HCT116 (cell line): ENCODE results near the gene SEMA4D. TPM values are rescaled to one million over a fixed set of nuclear protein-coding genes. Genes with fewer than 3 reads are reported as not detected.

Source experiments
- ATAC-seq: fragments of 200-7000 bp; cut with Tn5 transposase; 2 replicates; pipeline ENCODE4 v1.9.1; 2020; ENCODE audit warnings: mild to moderate bottlenecking, moderate library complexity
- BruUV-seq: library from RNA; stranded (reverse); fragments of 400-500 nt; replicated peaks from 2 replicates; lab custom pipeline; 2021; lab: Mats Ljungman, UMichigan
- CTCF ChIA-PET: fragments of 300-600 bp; sonication (Branson Sonifier 250); formaldehyde crosslinking; loops from one replicate; lab custom pipeline; 2021; ENCODE audit warnings: antibody characterized with exemption; lab: Charles Lee
- POLR2A ChIA-PET: fragments of 300-600, 350-600 bp; sonication (Branson Sonifier 250); formaldehyde crosslinking; loops from one replicate; lab custom pipeline; 2021; ENCODE audit warnings: antibody characterized with exemption; lab: Charles Lee
- RAD21 ChIA-PET, 2 experiments: fragments of 300-600 bp; sonication (Branson Sonifier 250); formaldehyde crosslinking; loops; one replicate each; lab custom pipeline; 2023; ENCODE audit warnings: low total read pairs in 2 of 2; ENCODE audit not compliant: uncharacterized antibody in 2 of 2, unreplicated experiment in 2 of 2, low non-redundant PET in 1 of 2; lab: Charles Lee
- DNase-seq: peaks from one replicate; pipeline ENCODE4 v3.0.0-alpha.2; 2010; ENCODE audit warnings: low read depth, low spot score
- H2AFZ ChIP-seq: fragments of 200-600 bp; shearing (Covaris generic), sonication (generic); 2 replicates; pipeline ENCODE4 v1.6.1; 2017; ENCODE audit warnings: low read depth, mixed run types, mixed read lengths, antibody characterized with exemption, low read length; ENCODE audit not compliant: poor library complexity, severe bottlenecking
- H3K27ac ChIP-seq: 2 replicates; pipeline ENCODE4 v1.5.1; 2012; ENCODE audit warnings: low read depth, low read length
- H3K27me3 ChIP-seq: fragments of 200-600 bp; sonication (generic); 2 replicates; pipeline ENCODE4 v1.6.1; 2016; ENCODE audit warnings: mixed run types, low read length, mixed read lengths; ENCODE audit not compliant: insufficient read depth
- H3K36me3 ChIP-seq, 2 experiments: fragments of 200-500 bp in 1 of 2; fragments of 200-600 bp in 1 of 2; sonication (Bioruptor generic) in 1 of 2; sonication (generic) in 1 of 2; 2 replicates each; pipeline versions ENCODE4 v1.5.1 to v1.6.1; 2014 to 2016; ENCODE audit warnings: low read length in 2 of 2, inconsistent platforms in 1 of 2, mixed read lengths in 1 of 2, mixed run types in 1 of 2; ENCODE audit not compliant: insufficient read depth in 2 of 2, control insufficient read depth in 1 of 2
- H3K4me1 ChIP-seq, 2 experiments: fragments of 200-600 bp in 1 of 2; sonication (generic) in 1 of 2; 2 replicates each; pipeline versions ENCODE4 v1.5.1 to v1.6.1; 2012 to 2017; ENCODE audit warnings: low read length in 2 of 2, inconsistent platforms in 1 of 2, mild to moderate bottlenecking in 1 of 2, mixed read lengths in 1 of 2, mixed run types in 1 of 2, moderate library complexity in 1 of 2; ENCODE audit not compliant: insufficient read depth in 2 of 2, control insufficient read depth in 1 of 2
- H3K4me2 ChIP-seq: fragments of 200-600 bp; sonication (generic); 2 replicates; pipeline ENCODE4 v1.6.1; 2017; ENCODE audit warnings: mixed run types, low read length, mixed read lengths
- H3K4me3 ChIP-seq, 2 experiments: fragments of 200-600 bp in 1 of 2; sonication (generic) in 1 of 2; replicated peaks in 1 of 2; 2 replicates each; pipeline ENCODE4 v1.5.1; 2011 to 2016; ENCODE audit warnings: low read length in 2 of 2, control low read depth in 1 of 2, low read depth in 1 of 2, mild to moderate bottlenecking in 1 of 2, mixed read lengths in 1 of 2, mixed run types in 1 of 2
- H3K79me2 ChIP-seq: fragments of 200-600 bp; sonication (generic); 2 replicates; pipeline ENCODE4 v1.6.1; 2017; ENCODE audit warnings: mild to moderate bottlenecking, mixed run types, low read length, moderate library complexity, mixed read lengths; ENCODE audit not compliant: insufficient read depth
- H3K9ac ChIP-seq: fragments of 200-600 bp; sonication (generic); 2 replicates; pipeline ENCODE4 v1.6.1; 2016; ENCODE audit warnings: low read length, mixed read lengths
- H3K9me2 ChIP-seq: fragments of 200-600 bp; sonication (generic), shearing (Covaris generic); 2 replicates; pipeline ENCODE4 v1.6.1; 2017; ENCODE audit warnings: mixed run types, mild to moderate bottlenecking, moderate library complexity; ENCODE audit not compliant: insufficient read depth
- H3K9me3 ChIP-seq, 2 experiments: fragments of 200-500 bp in 1 of 2; fragments of 200-600 bp in 1 of 2; sonication (Bioruptor generic) in 1 of 2; sonication (generic) in 1 of 2; 2 replicates each; pipeline ENCODE4 v1.6.1; 2014 to 2017; ENCODE audit warnings: low read length in 2 of 2, mixed read lengths in 2 of 2, inconsistent platforms in 1 of 2, low read depth in 1 of 2, mild to moderate bottlenecking in 1 of 2, mixed run types in 1 of 2, moderate library complexity in 1 of 2; ENCODE audit not compliant: control insufficient read depth in 1 of 2, insufficient read depth in 1 of 2
- H4K20me1 ChIP-seq: fragments of 200-600 bp; sonication (generic), shearing (Covaris generic); 2 replicates; pipeline ENCODE4 v1.6.1; 2017; ENCODE audit warnings: mixed run types, mild to moderate bottlenecking, moderate library complexity; ENCODE audit not compliant: insufficient read depth
- CBX3 ChIP-seq: IDR thresholded peaks from 2 replicates; pipeline ENCODE4 v1.6.1; 2012; ENCODE audit warnings: low read depth
- EGR1 ChIP-seq: IDR thresholded peaks from 2 replicates; pipeline ENCODE4 v1.6.1; 2012; ENCODE audit warnings: low read depth
- EZH2 ChIP-seq: fragments of 200-600 bp; sonication (generic); IDR thresholded peaks from 2 replicates; pipeline ENCODE4 v1.6.1; 2017; ENCODE audit warnings: antibody characterized with exemption, mixed run types
- EZH2phosphoT487 ChIP-seq: fragments of 200-600 bp; IDR thresholded peaks from 2 replicates; pipeline ENCODE4 v1.6.1; 2018; ENCODE audit warnings: antibody characterized with exemption, borderline replicate concordance
- POLR2AphosphoS5 ChIP-seq: IDR thresholded peaks from 2 replicates; pipeline ENCODE4 v1.6.1; 2011; ENCODE audit warnings: mild to moderate bottlenecking, low read depth, low read length, moderate library complexity
- RAD21 ChIP-seq: IDR thresholded peaks from 2 replicates; pipeline ENCODE4 v1.6.1; 2012; ENCODE audit warnings: low read depth, mild to moderate bottlenecking
- SIN3A ChIP-seq: IDR thresholded peaks from 2 replicates; pipeline ENCODE4 v1.6.1; 2012; ENCODE audit warnings: low read depth
- SRF ChIP-seq: IDR thresholded peaks from 2 replicates; pipeline ENCODE4 v1.6.1; 2012; ENCODE audit warnings: low read depth
- ZNF274 ChIP-seq: fragments of 200-500 bp; sonication (Bioruptor generic); IDR thresholded peaks from 2 replicates; pipeline ENCODE4 v1.6.1; 2014; ENCODE audit warnings: mild to moderate bottlenecking, low read depth, low read length, inconsistent platforms
- intact Hi-C: fragments of 100-400 bp; cut with micrococcal nuclease; formaldehyde crosslinking; loops from 2 replicates; pipeline ENCODE4 v1.10.0; 2022
- total RNA-seq: library from RNA; stranded (reverse); gene quantifications from one replicate; pipeline ENCODE4 v1.2.1, GENCODE V29; 2021; ENCODE audit not compliant: unreplicated experiment
- TF ChIP-seq, protein P1 (sequence below): IDR thresholded peaks from 2 replicates; pipeline ENCODE4 v1.6.1; 2012
- TF ChIP-seq, protein P2 (sequence below), 3 experiments: fragments of 200-600 bp in 1 of 3; sonication (generic) in 1 of 3; IDR thresholded peaks in 2 of 3; conservative IDR thresholded peaks in 1 of 3; 2 replicates each; pipeline ENCODE4 v1.5.1; 2012 to 2017; ENCODE audit warnings: low read depth in 2 of 3, low read length in 2 of 3, antibody characterized with exemption in 1 of 3, borderline replicate concordance in 1 of 3, control low read depth in 1 of 3, mild to moderate bottlenecking in 1 of 3, mixed read lengths in 1 of 3, mixed run types in 1 of 3, moderate library complexity in 1 of 3; ENCODE audit not compliant: insufficient read depth in 1 of 3

The SEMA4D gene
- total RNA-seq, 1 experiment from 2014 or later, result 32.0 TPM

DNA sequence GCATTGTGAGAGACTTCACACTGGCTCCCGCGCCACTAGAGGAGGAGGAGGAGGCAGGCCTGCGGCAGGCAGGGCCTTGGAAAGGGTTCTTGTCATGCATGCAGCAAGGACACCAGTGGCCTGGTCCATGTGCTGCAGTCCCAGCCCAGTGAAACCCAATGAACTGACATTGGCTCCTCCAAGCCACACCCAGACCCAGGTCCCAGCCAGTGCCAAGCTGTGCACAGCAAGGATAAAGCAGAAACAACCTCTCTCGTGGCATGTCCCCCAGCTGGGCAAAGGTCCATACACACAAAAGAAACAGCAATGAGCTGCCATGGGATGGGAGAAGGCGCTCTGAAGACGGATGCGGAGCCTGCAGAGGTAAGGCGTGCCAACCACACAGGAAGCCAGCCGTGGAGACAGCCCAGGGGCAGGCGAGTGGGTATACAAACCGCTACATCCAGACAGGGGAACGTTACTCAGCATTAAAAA lies 89.2 kb downstream of the SEMA4D start:
- RAD21 ChIA-PET, result no interaction called here
- Histone ChIP-seq H3K9ac (no peak overlapping the region), H3K9me2 (no peaks in the 10 kb centered on the region), H4K20me1 (no peaks in the 10 kb centered on the region)
- TF ChIP-seq POLR2AphosphoS5, result no peak
- TF ChIP-seq, protein P1, sequence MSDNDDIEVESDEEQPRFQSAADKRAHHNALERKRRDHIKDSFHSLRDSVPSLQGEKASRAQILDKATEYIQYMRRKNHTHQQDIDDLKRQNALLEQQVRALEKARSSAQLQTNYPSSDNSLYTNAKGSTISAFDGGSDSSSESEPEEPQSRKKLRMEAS, result no peak
- no peak for TF ChIP-seq EGR1
- no peak for TF ChIP-seq EZH2
- TF ChIP-seq EZH2phosphoT487, result no peak
- no peak for TF ChIP-seq CBX3
- TF ChIP-seq, all 23 proteins: peak for 0
- intact Hi-C loops, result no loop called here
- H2AFZ ChIP-seq, result no peak overlapping the region
- H3K9me3 ChIP-seq, result no peaks in the 10 kb centered on the region
- H3K4me1 ChIP-seq, result peaks cover 0 to 6% of the 10 kb centered on the region in 2 experiments; a peak in 1 of 4 replicates
- H3K27me3 ChIP-seq, result no peaks in the 10 kb centered on the region
- no peaks in the 10 kb centered on the region for H3K36me3 ChIP-seq
- no peak overlapping the region for H3K27ac ChIP-seq
- H3K79me2 ChIP-seq, result no peaks in the 10 kb centered on the region
- no peak for DNase-seq
- ATAC-seq, result no peak
- H3K4me2 ChIP-seq, result no peak overlapping the region
- BruUV-seq, result no TSS peak
- POLR2A ChIA-PET, result no interaction called here
- H3K4me3 ChIP-seq, result no peak overlapping the region
- CTCF ChIA-PET, result interaction anchor here (1.8 kb wide), 1 partner anchor 140 kb away, joined by 5 read pairs; no protein-coding TSS in a partner anchor

DNA sequence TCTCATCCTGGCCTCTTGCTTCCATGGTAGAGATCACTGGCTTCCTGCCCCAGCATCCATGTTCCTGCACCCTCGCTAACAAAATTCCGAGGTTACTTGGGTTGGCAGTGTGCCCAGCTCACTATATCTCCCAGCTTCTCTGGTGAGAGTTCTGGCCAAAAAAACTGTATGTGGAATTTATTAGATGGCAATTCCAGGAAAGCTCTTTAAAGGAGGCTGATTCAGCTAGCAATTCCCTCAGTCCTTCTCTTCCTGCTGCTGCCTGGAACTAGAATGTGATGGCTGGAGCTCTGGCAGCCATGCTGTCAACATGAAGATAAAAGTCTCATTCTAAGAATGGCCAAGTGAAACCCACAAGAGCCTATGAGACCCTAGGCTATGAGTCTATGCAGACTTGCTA lies 90.8 kb downstream of the SEMA4D start:
- Histone ChIP-seq H3K4me2 (no peak overlapping the region), H4K20me1 (no peaks in the 10 kb centered on the region), H3K36me3 (no peaks in the 10 kb centered on the region), H3K27ac (no peak overlapping the region), H3K4me1 (peaks cover 0 to 6% of the 10 kb centered on the region in 2 experiments; a peak in 1 of 4 replicates), H2AFZ (no peak overlapping the region), H3K9ac (no peak overlapping the region), H3K4me3 (no peak overlapping the region), H3K9me2 (no peaks in the 10 kb centered on the region), H3K79me2 (no peaks in the 10 kb centered on the region), H3K9me3 (no peaks in the 10 kb centered on the region), H3K27me3 (no peaks in the 10 kb centered on the region)
- DNase-seq, result no peak
- ChIA-PET RAD21 (no interaction called here), CTCF (interaction anchor here (1.8 kb wide), 1 partner anchor 142 kb away, joined by 5 read pairs; no protein-coding TSS in a partner anchor), POLR2A (no interaction called here)
- no peak for ATAC-seq
- no TSS peak for BruUV-seq
- TF ChIP-seq EGR1 (no peak), SRF (no peak), ZNF274 (no peak), SIN3A (no peak), RAD21 (no peak)
- TF ChIP-seq, protein P2, sequence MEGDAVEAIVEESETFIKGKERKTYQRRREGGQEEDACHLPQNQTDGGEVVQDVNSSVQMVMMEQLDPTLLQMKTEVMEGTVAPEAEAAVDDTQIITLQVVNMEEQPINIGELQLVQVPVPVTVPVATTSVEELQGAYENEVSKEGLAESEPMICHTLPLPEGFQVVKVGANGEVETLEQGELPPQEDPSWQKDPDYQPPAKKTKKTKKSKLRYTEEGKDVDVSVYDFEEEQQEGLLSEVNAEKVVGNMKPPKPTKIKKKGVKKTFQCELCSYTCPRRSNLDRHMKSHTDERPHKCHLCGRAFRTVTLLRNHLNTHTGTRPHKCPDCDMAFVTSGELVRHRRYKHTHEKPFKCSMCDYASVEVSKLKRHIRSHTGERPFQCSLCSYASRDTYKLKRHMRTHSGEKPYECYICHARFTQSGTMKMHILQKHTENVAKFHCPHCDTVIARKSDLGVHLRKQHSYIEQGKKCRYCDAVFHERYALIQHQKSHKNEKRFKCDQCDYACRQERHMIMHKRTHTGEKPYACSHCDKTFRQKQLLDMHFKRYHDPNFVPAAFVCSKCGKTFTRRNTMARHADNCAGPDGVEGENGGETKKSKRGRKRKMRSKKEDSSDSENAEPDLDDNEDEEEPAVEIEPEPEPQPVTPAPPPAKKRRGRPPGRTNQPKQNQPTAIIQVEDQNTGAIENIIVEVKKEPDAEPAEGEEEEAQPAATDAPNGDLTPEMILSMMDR (IDR thresholded peaks at IDR 0.05 in 2 of 3, conservative IDR thresholded peaks at IDR 0.05 in 1 of 3; ENCODE audit: borderline replicate concordance in 1 of 3, insufficient read depth in 1 of 3, low read depth in 2 of 3, low read length in 2 of 3), result no peak
- intact Hi-C loops, result no loop called here
